Type B pancreatic cell (in vitro differentiated cells): Measurements from ENCODE around the gene PHACTR1. TPM values are rescaled to one million over a fixed set of nuclear protein-coding genes. Genes with fewer than 3 reads are reported as not detected.

Experiments used
- DNase-seq: peaks from one replicate; pipeline ENCODE4 v3.0.0; 2021; ENCODE audit warnings: mixed read lengths; ENCODE audit not compliant: unreplicated experiment; ENCODE audit errors: extremely low spot score
- H3K27ac Mint-ChIP-seq: 2 replicates; pipeline ENCODE4 v1.8.0; 2021; ENCODE audit warnings: mild to moderate bottlenecking, mixed read lengths
- H3K27me3 Mint-ChIP-seq: 2 replicates; pipeline ENCODE4 v1.8.0; 2021; ENCODE audit warnings: mixed read lengths
- H3K36me3 Mint-ChIP-seq: 2 replicates; pipeline ENCODE4 v1.8.0; 2021; ENCODE audit warnings: mixed read lengths
- H3K4me1 Mint-ChIP-seq: one replicate; pipeline ENCODE4 v1.8.0; 2021; ENCODE audit warnings: mixed read lengths; ENCODE audit not compliant: unreplicated experiment
- H3K4me3 Mint-ChIP-seq: 2 replicates; pipeline ENCODE4 v1.8.0; 2021; ENCODE audit warnings: mild to moderate bottlenecking, mixed read lengths
- H3K9me3 Mint-ChIP-seq: 2 replicates; pipeline ENCODE4 v1.8.0; 2021; ENCODE audit warnings: mixed read lengths
- total RNA-seq: library from RNA; stranded (reverse); gene quantifications from 2 replicates; pipeline ENCODE4 v1.2.1, GENCODE V29; 2021; ENCODE audit warnings: low replicate concordance
- TF ChIP-seq, protein P1 (sequence below): fragments of 200-600 bp; sonication (generic); conservative IDR thresholded peaks from 2 replicates; pipeline ENCODE4 v1.5.0; 2021; ENCODE audit warnings: antibody characterized with exemption, mild to moderate bottlenecking

The PHACTR1 gene
- total RNA-seq, 1 donor from 2014 or later, result 12.3 TPM

GRCh38 chr6:12916006-12916405, 199.4 kb downstream of the PHACTR1 start:
- no peak overlapping the region for H3K27ac Mint-ChIP-seq
- H3K4me3 Mint-ChIP-seq, result no peak overlapping the region
- H3K36me3 Mint-ChIP-seq, result no peaks in the 10 kb centered on the region
- no peak for DNase-seq
- peaks cover 5% of the 10 kb centered on the region for H3K4me1 Mint-ChIP-seq
- H3K9me3 Mint-ChIP-seq, result no peaks in the 10 kb centered on the region
- TF ChIP-seq, protein P1, sequence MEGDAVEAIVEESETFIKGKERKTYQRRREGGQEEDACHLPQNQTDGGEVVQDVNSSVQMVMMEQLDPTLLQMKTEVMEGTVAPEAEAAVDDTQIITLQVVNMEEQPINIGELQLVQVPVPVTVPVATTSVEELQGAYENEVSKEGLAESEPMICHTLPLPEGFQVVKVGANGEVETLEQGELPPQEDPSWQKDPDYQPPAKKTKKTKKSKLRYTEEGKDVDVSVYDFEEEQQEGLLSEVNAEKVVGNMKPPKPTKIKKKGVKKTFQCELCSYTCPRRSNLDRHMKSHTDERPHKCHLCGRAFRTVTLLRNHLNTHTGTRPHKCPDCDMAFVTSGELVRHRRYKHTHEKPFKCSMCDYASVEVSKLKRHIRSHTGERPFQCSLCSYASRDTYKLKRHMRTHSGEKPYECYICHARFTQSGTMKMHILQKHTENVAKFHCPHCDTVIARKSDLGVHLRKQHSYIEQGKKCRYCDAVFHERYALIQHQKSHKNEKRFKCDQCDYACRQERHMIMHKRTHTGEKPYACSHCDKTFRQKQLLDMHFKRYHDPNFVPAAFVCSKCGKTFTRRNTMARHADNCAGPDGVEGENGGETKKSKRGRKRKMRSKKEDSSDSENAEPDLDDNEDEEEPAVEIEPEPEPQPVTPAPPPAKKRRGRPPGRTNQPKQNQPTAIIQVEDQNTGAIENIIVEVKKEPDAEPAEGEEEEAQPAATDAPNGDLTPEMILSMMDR, result no peak
- H3K27me3 Mint-ChIP-seq, result peaks cover 22% of the 10 kb centered on the region

- H3K36me3 Mint-ChIP-seq, result no peaks in the 10 kb centered on the region
- peaks cover 20% of the 10 kb centered on the region for H3K27me3 Mint-ChIP-seq
- H3K4me1 Mint-ChIP-seq, result peaks cover 2% of the 10 kb centered on the region
- no peak overlapping the region for H3K27ac Mint-ChIP-seq
- DNase-seq, result no peak
- H3K9me3 Mint-ChIP-seq, result no peaks in the 10 kb centered on the region
- no peak overlapping the region for H3K4me3 Mint-ChIP-seq
- TF ChIP-seq, protein P1, result no peak
These were observed 200.0 kb downstream of the PHACTR1 start for GRCh38 chr6:12916420-12917136.

DNA sequence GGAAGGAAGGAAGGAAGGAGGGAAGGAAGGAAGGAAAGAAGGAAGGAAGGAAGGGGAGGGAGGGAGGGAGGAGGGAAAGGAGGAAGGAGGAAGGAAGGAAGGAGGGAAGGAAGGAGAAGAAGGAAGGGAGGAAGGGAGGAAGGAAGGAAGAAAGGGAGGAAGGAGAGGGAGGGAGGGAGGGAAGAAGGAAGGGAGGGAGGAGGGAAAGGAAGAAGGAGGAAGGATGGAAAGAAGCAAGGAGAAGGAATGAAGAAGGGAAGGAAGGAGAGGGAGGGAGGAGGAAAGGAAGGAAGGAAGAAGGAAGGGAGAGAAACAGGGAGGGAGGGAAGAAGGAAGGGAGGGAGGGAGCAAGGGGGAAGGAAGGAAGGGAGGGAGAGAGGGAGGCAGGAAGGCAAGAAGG, 204.9 kb downstream of the PHACTR1 start:
- TF ChIP-seq, protein P1, result no peak
- Mint-ChIP-seq H3K27ac (no peak overlapping the region), H3K4me3 (no peak overlapping the region), H3K36me3 (no peaks in the 10 kb centered on the region), H3K4me1 (no peaks in the 10 kb centered on the region), H3K9me3 (no peaks in the 10 kb centered on the region), H3K27me3 (peaks cover 24% of the 10 kb centered on the region)
- DNase-seq, result no peak

- TF ChIP-seq, protein P1, result no peak
- H3K27me3 Mint-ChIP-seq, result peaks cover 28% of the 10 kb centered on the region
- no peaks in the 10 kb centered on the region for H3K36me3 Mint-ChIP-seq
- no peaks in the 10 kb centered on the region for H3K9me3 Mint-ChIP-seq
- no peak overlapping the region for H3K4me3 Mint-ChIP-seq
- no peaks in the 10 kb centered on the region for H3K4me1 Mint-ChIP-seq
- DNase-seq, result no peak
- H3K27ac Mint-ChIP-seq, result no peak overlapping the region
These were observed 207.2 kb downstream of the PHACTR1 start for GRCh38 chr6:12923644-12924235.

DNA sequence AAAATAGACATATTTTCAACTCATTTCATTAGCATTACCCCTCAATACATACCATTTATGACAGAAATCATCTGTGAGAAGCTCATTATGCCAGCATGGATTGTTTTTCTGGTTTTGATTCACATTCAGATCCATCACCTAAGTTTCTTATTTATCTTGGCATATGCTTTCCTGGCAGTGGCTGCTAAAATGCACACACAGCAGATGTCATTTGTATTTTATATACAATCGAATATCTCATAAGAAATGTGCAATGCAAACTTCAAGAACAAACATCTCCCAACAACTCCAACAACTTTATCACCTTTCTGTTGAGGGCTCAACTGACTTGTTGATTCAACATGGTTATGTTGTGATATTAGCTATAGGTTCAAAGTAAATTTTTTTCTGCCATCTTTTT, 208.3 kb downstream of the PHACTR1 start:
- Mint-ChIP-seq H3K9me3 (no peaks in the 10 kb centered on the region), H3K27ac (no peak overlapping the region), H3K4me3 (no peak overlapping the region), H3K4me1 (no peaks in the 10 kb centered on the region), H3K36me3 (no peaks in the 10 kb centered on the region), H3K27me3 (peaks cover 36% of the 10 kb centered on the region)
- DNase-seq, result no peak
- TF ChIP-seq, protein P1, result no peak
